MM.1S (cell line): Measurements from ENCODE around the gene AHCYL2.

ENCODE experiments used
- DNase-seq: peaks from one replicate; pipeline ENCODE4 v3.0.0-alpha.2; 2015
- H2AFZ ChIP-seq: fragments of 300-600 bp; sonication (generic); 2 replicates; pipeline ENCODE4 v1.6.0; 2016; ENCODE audit warnings: antibody characterized with exemption, low read length
- H3F3A ChIP-seq: fragments of 300-600 bp; sonication (generic); 2 replicates; pipeline ENCODE4 v1.6.1; 2016; ENCODE audit warnings: mild to moderate bottlenecking, antibody characterized with exemption, low read length, moderate library complexity, mixed read lengths; ENCODE audit not compliant: insufficient read depth
- H3K27ac ChIP-seq: fragments of 300-600 bp; sonication (generic); 2 replicates; pipeline ENCODE4 v1.5.1; 2016; ENCODE audit warnings: mild to moderate bottlenecking, low read length
- H3K27me3 ChIP-seq: fragments of 300-600 bp; sonication (generic); replicated peaks from 2 replicates; pipeline ENCODE4 v1.6.0; 2016; ENCODE audit warnings: low read length; ENCODE audit not compliant: insufficient read depth
- H3K36me3 ChIP-seq: fragments of 300-600 bp; sonication (generic); replicated peaks from 2 replicates; pipeline ENCODE4 v1.6.1; 2016; ENCODE audit warnings: mild to moderate bottlenecking, low read length, mixed read lengths; ENCODE audit not compliant: insufficient read depth
- H3K4me1 ChIP-seq: fragments of 300-600 bp; sonication (generic); 2 replicates; pipeline ENCODE4 v1.6.1; 2016; ENCODE audit warnings: low read length, mixed read lengths
- H3K4me2 ChIP-seq: fragments of 300-600 bp; sonication (generic); 2 replicates; pipeline ENCODE4 v1.6.0; 2016; ENCODE audit warnings: low read depth, low read length
- H3K4me3 ChIP-seq: fragments of 300-600 bp; sonication (generic); 2 replicates; pipeline ENCODE4 v1.5.1; 2016; ENCODE audit warnings: low read length, mixed read lengths
- H3K79me2 ChIP-seq: fragments of 300-600 bp; sonication (generic); 2 replicates; pipeline ENCODE4 v1.6.1; 2016; ENCODE audit warnings: mixed run types, low read length, mixed read lengths
- H3K9ac ChIP-seq: fragments of 300-600 bp; sonication (generic); 2 replicates; pipeline ENCODE4 v1.6.1; 2016; ENCODE audit warnings: low read length, mixed read lengths
- H3K9me2 ChIP-seq: fragments of 300-600 bp; sonication (generic); replicated peaks from 2 replicates; pipeline ENCODE4 v1.6.1; 2016; ENCODE audit warnings: mild to moderate bottlenecking, low read length, mixed read lengths; ENCODE audit not compliant: insufficient read depth
- H3K9me3 ChIP-seq: fragments of 300-600 bp; sonication (generic); replicated peaks from 2 replicates; pipeline ENCODE4 v1.6.1; 2016; ENCODE audit warnings: mild to moderate bottlenecking, low read length, mixed read lengths; ENCODE audit not compliant: insufficient read depth
- H4K20me1 ChIP-seq: fragments of 300-600 bp; sonication (generic); 2 replicates; pipeline ENCODE4 v1.6.1; 2016; ENCODE audit warnings: mild to moderate bottlenecking, low read length, moderate library complexity, mixed read lengths; ENCODE audit not compliant: insufficient read depth
- CTCF ChIP-seq: fragments of 300-600 bp; sonication (generic); IDR thresholded peaks from 2 replicates; pipeline ENCODE4 v1.5.1; 2016; ENCODE audit warnings: antibody characterized with exemption, low read length, mixed read lengths
- EZH2 ChIP-seq: fragments of 300-600 bp; sonication (generic); optimal IDR thresholded peaks from 2 replicates; pipeline ENCODE3; 2017; ENCODE audit warnings: low read depth, mild to moderate bottlenecking, antibody characterized with exemption, low read length, mixed read lengths
- EZH2phosphoT487 ChIP-seq: fragments of 300-600 bp; sonication (generic); IDR thresholded peaks from 2 replicates; pipeline ENCODE4 v1.6.1; 2018; ENCODE audit warnings: antibody characterized with exemption, low read length

Gene AHCYL2

DNA sequence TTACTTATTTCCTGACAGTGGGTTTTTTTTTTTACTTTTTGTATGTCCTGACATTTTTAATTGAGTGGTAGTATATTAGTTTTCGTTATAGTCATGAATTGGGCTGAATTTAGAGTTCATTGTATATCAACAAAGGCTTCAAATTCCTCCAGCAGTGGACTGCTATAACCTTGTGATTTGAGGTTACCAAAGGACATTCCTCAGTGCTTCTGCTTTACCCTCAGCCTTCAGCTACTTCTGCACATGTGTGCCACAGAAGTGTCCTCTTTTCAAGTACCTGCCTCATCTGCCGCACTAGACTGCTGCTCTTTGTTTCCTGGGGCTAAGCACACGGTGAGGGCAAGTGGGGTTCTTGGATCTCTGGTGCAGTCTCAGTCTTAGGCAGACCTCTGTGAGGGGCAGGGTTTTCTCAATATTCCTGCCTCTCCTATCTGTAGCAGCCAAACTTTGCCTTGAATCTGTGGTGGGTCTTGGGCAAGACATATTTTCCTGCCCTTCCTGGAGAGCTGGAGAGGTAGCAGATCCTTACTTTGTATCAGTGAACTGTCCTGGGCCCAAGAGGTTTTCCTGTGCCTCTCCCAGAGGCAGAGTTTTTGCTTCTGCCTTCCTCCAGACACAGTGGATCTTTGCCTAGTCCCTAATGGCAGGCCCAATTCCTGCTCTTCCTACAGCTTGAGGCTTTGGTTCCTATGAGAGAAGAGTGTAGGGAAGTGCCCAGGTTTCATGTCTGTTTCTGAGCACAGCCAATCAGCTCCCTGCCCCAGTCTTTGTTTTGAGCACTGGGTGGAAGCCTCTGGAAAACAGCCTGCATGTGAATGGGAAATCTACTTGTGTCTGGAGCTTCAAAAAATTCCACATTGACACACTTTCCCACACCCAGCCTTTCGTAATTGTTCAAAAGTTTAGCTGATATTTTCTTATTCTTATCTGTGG, 170.4 kb downstream of the AHCYL2 start:
- peaks cover 16% of the 10 kb centered on the region for H3K4me1 ChIP-seq
- no peak overlapping the region for H2AFZ ChIP-seq
- no peak overlapping the region for H3K4me3 ChIP-seq
- TF ChIP-seq EZH2phosphoT487: no peak
- no peak for TF ChIP-seq CTCF
- TF ChIP-seq EZH2: no peak
- no peaks in the 10 kb centered on the region for H3K27me3 ChIP-seq
- H3K9me2 ChIP-seq: no peaks in the 10 kb centered on the region
- no peaks in the 10 kb centered on the region for H3K79me2 ChIP-seq
- peaks cover 4% of the 10 kb centered on the region; the same call in 1 of the 2 replicates for H3F3A ChIP-seq
- no peak overlapping the region for H3K4me2 ChIP-seq
- no peak overlapping the region for H3K9ac ChIP-seq
- no peaks in the 10 kb centered on the region for H4K20me1 ChIP-seq
- H3K36me3 ChIP-seq: no peaks in the 10 kb centered on the region
- no peak for DNase-seq
- no peaks in the 10 kb centered on the region for H3K9me3 ChIP-seq
- H3K27ac ChIP-seq: no peak overlapping the region

GRCh38 chr7:129401228-129401966, 176.6 kb downstream of the AHCYL2 start:
- Histone ChIP-seq H4K20me1 (no peaks in the 10 kb centered on the region), H3K79me2 (no peaks in the 10 kb centered on the region), H3F3A (no peaks in the 10 kb centered on the region; the same call in 1 of the 2 replicates), H3K9me3 (no peaks in the 10 kb centered on the region), H3K4me2 (no peak overlapping the region), H3K4me3 (no peak overlapping the region), H2AFZ (no peak overlapping the region), H3K27ac (peak overlapping the region; percentile 8; the same call in 1 of the 2 replicates), H3K9me2 (no peaks in the 10 kb centered on the region), H3K4me1 (peaks cover 21% of the 10 kb centered on the region), H3K36me3 (no peaks in the 10 kb centered on the region), H3K27me3 (no peaks in the 10 kb centered on the region), H3K9ac (0 out of 2 replicates have a peak overlapping the region, but pooled peaks have one; percentile 1)
- TF ChIP-seq EZH2phosphoT487: no peak
- TF ChIP-seq CTCF: no peak
- no peak for TF ChIP-seq EZH2
- peak; percentile 14 for DNase-seq

DNA sequence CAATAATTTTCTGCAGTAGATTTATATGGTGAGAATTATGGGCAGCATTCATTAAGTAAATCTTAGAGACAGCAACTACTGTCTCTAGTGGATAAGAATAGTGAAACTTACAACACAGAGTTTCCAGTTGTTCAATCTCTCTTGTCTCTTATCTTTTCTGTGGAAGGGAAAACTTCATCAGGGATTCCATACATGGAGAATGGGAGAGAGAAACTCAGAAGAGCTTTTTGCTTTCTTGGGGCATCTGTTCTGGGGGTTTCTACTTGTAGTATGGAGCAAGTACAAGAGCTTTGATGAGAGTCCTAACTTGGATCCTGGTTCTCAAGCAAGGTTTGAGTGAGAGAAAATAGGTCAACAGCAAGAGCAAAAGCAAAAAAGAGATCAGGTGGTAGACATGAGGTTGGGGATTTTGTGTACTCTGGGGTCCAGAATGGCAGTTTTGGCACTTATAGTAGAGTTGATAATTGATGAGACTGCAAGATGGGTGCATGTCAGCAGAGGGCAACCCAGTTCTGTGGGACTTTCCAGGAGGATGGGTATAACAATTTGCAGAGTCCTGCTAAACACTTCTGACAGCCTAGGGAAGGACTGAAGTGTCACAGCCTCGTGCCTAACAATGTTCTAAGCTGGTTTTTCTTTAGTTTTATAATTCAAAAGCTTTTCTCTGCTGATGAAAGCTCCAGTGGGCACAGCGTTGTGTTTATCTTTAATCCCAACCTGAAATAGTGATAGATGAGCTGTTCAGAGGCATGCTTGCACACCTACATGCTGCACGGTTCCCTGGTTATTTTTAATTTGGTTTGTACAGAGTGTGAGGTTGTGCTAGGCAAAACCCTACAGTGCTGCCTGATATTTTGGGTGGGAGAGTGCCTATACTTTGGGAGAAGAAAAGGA, 177.4 kb downstream of the AHCYL2 start:
- Histone ChIP-seq H2AFZ (0 out of 2 replicates have a peak overlapping the region, but pooled peaks have one; percentile 3), H3K4me3 (no peak overlapping the region), H3K36me3 (no peaks in the 10 kb centered on the region), H3K79me2 (no peaks in the 10 kb centered on the region), H3K9me3 (no peaks in the 10 kb centered on the region), H3K9me2 (no peaks in the 10 kb centered on the region), H3K27ac (peak overlapping the region; percentile 8; the same call in 1 of the 2 replicates), H4K20me1 (no peaks in the 10 kb centered on the region), H3K4me2 (0 out of 2 replicates have a peak overlapping the region, but pooled peaks have one; percentile 8), H3K27me3 (no peaks in the 10 kb centered on the region), H3K4me1 (peaks cover 21% of the 10 kb centered on the region), H3F3A (no peaks in the 10 kb centered on the region; the same call in 1 of the 2 replicates), H3K9ac (0 out of 2 replicates have a peak overlapping the region, but pooled peaks have one; percentile 1)
- DNase-seq: peak; percentile 76
- TF ChIP-seq EZH2 (no peak), CTCF (peak; percentile 59), EZH2phosphoT487 (no peak)
